ENCODE data around the gene LCN10.
A peak's percentile ranks its signal among the peaks of the same experiment; 100 is the strongest.

LCN10 gene

GRCh38 chr9:136735812-136736480 lies 6.8 kb downstream of the LCN10 start:
- no peak for DNase-seq

DNA sequence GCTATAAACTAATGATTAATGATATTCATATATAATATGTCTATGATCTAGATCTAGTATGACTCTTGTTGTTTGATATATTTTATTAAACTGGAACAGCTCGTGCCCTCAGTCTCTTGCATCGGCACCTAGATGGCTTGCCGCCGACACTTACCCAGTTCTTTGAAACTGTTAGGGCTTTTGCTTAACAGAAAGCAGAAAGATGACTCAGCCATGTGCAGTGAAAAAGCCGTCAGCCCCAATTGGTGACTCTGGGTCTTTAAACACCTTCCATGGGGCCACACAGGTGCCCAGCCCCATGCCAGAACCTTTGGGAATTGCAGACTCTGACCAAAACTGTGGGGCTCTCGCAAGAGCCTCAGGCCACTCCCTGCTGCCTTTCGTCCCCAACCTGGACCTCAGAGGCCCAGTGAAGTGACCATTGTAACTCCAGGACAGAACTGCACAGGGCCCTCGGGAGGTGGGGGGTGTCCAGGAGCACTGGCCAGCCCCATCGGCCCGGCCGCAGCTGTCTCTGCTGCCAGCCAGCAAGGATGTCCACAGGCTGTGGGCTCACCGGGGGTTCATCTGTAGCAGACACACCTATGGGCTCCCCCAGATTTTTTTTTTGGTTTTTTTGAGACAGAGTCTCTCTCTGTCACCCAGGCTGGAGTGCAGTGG lies 7.8 kb downstream of the LCN10 start:
- DNase-seq = no peak

DNA sequence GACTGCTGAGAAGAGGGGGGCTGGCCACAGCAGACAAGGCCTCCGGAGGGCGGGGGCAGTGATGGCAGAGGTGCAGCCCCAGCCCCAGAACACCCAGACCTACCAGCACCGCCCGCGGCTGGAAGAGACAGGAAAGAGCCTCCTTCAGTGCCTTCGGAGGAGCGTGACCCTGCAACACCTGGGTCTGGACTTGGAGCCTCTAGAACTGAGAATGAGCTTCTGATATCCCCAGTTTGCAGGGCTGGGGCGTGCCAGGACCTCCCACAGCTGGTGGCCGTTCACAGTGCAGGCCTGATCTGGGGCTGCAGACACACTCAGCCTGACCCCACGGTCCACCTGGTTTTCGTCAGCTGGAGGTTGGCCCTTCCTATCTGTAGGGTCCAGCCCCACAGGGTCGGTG lies 9.1 kb downstream of the LCN10 start:
- no peak for DNase-seq

DNA sequence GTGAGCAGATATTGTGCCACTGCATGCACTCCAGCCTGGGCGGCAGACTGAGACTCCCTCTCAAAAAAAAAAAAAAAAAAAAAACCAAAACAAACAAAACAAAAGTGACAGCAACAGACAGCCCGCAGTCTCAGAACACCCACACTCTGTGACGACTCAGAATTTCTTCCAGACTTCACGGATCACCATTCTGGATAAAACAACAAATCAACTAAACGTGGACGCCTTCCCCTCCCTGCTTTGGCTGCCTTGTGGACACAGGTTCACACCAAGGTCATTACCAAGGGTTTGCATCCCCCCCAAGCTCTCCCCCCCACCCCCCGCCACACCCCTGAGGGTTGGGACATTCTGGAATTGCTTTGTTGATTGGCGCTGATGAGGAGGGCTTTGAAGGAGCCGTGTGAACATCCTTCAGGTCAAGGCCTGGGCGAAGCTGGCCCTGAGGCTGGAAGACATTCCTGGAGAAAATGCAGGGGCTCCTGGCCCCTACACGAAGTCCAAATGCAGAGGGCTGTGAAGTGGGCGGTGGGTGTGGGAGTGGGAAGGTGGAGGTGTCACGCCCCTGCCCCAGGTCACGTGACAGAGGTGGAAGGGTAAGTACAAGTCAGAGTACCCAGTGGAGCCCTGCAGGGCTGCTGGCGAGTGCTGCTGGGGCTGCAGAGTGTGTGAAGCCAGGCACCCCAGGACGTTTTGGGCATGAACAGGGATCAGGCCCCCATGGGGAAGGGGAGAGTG lies 10.1 kb downstream of the LCN10 start:
- no peak for DNase-seq

DNA sequence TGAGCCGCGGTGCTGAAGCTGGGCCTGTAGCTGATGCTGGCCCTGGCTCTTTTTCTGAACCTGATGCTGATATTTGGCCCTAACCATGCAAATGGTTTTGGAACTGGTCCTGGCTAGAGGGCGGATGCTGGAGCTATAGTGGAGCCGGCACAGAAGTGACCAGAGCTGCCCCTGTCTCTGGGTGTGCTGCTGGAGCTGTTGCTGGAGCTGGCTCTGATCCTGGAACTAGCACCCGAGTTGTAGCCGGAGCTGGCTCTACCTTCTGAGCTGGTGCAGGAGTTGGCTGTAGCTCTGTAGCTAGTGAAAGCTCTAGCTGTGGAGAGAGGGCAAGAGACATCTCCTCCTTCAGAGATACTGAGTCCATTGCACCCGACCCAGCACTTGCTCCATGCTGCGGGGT lies 12.8 kb downstream of the LCN10 start:
- DNase-seq = no peak

DNA sequence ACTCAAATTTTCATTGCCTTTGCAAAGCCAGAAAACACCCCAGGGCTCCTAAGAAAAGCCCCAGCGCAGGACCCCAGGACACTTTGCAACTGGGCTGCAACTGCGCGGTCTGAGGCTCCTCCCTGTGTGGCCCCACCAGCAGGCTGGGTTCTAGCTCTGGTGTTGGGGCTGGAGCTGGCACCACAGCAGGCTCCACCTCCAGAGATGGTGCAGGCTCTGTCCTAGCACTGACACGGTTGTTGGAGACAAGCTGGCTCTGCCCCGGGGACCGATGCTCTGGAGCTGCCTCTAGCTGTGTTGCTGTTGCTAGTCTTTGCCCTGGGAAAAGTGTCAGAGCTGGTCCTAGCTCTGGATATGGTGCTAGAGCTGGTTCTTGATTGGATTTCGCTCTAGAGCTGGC lies 13.6 kb downstream of the LCN10 start:
- no peak for DNase-seq

DNA sequence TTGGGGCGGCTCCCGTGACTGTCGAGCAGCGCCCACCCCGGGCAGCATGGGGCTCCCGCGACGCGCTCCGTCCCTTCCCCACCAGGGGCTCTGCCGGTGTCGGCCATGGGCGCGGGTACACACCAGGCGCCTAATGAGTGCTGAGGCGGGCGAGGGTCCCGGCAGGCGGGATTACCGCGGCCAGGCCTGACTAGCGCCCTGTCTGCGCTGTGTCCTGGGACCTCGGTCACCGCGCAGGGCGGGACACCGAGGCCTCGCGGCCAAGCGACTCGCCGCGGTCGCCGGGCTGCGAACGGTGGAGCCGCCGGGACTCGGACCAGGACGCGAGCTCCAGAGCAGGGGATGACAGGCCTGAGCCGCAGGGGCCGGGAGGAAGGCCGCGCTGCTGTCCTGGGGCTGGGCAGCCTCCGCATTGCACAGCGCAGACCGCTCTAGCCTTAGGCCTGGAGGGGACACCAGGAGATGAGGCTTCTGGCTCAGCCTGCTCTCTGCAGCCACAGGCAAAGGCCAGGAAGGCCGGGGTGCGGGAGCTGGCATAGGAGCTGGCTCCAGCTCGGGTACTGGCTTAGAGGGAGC lies 14.1 kb downstream of the LCN10 start:
- peak; percentile 35 for DNase-seq

DNA sequence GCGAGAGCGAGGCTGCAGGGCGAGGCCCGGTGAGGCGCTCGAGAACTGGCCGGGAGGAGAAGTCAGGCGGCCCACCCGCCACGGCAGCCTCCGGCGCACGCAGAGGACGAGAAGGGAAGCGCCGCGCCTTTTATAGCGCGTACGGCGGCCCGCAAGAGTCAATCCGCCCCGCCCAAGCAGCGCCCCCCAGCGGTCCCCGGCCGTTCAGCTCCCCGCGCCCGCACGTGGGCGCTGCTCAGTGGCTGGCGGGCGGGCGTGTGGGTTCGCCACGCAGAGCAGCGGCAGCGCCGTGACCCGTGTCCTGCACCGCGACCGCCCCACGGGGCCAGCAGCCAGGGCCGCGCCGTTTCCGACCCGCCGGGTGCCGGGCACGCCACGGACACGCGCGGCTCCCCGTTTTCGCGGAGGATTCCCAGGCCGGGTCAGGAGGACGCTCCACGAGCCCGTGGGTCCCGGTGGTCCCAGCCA lies 14.6 kb downstream of the LCN10 start:
- DNase-seq = peak; percentile 92

GRCh38 chr9:136726631-136727191 lies 16.0 kb downstream of the LCN10 start:
- DNase-seq = peak; percentile 39

DNA sequence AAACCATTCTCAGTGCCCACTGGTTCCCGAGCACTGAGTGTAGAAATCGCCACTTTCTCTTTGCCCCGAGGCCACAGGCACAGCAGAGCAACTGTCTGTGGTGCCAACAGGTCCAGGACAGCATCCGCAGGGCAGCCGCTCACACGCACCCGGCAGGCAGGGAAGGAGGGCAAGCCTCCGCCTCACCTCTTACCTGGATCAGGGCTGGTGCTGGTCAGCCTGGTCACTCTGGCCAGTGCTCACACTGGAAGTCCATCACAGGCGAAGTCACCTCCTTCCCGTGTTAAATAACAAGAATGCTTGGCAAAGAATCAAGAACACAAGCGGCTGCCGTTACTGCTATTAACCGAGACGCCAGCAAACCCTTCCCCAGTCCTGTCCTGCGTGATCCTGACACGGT lies 16.6 kb downstream of the LCN10 start:
- DNase-seq = no peak

DNA sequence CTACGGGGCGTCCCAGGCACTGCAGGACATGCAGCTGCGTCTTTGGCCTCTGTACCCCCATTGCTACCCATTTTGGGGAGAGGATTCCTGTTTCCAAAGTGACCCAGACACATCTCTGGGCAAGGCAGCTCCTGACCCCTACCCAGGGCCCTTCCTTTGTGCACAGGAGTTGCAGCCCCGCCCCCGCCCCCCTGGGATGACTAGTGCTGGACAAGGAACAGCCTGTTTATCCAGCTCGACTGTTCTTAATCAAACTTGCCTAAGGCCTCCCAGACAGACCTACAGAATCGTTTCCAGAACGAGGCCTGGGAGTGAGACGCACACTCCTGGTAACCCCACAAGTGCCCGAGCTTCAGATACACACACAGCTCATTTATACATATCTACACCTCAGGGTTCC lies 17.1 kb downstream of the LCN10 start:
- peak; percentile 22 for DNase-seq

GRCh38 chr9:136724772-136725171 lies 18.0 kb downstream of the LCN10 start:
- no peak for DNase-seq

DNA sequence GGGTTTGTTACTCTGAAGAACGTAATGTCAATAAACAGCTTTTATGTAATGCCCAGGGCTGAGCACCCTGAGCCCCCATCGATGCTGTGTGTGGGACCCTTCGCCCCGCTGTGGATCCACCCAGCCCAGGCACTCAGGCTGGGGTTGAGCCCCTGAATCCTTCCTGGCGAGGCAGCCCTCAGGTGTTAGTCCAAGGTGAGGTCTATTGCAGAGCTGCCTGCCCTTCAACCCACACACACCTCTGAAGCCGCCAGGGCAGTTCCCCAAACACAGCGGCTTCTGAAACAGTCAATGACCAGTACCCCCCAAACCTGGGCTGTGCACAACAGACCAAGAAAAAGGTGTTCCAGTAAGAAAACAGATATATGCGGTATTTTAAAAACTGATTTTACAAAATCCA lies 18.8 kb downstream of the LCN10 start:
- no peak for DNase-seq

- no peak for DNase-seq
Measured at GRCh38 chr9:136723362-136723976, 19.3 kb downstream of the LCN10 start.

GRCh38 chr9:136722969-136723356 lies 19.8 kb downstream of the LCN10 start:
- no peak for DNase-seq

DNA sequence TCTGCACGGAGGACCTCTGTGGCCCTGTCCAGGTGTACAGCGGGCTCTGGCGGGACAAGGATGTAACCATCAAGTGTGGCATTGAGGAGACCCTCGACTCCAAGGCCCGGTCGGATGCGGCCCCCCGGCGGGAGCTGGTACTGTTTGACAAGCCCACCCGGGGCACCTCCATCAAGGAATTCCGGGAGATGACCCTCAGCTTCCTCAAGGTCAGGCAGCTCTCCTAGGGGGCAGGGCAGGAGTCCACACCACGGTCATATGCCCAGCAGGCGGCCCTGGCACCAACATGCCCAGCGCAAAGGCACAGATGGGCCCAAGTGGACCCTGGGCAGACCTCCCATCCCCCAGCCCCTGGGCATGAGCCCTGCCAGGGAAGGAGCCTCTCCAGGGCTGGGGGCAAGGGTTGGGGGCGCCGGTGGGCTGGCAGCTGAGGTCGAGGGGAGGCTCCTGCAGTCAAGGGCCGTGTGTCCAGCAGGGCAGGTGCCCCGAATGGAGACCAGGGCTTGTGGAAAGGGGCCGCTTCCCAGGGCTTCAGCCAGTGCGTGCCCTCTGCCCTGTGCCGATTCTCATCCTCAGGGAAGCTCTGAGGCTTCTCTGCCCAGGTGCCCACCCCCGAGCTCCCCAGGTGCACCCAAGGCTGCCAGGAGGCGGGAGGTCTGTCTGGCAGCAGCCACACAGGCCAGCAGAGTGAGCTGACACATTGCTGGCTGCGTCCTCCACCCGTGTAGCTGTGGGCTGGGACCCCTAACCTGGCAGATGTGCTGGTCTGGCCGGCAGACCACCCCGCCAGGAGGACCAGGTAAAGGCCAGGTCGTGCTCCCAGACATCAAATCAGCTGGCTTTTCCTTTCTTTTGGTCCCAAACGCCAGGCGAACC lies 20.4 kb downstream of the LCN10 start:
- no peak for DNase-seq

DNA sequence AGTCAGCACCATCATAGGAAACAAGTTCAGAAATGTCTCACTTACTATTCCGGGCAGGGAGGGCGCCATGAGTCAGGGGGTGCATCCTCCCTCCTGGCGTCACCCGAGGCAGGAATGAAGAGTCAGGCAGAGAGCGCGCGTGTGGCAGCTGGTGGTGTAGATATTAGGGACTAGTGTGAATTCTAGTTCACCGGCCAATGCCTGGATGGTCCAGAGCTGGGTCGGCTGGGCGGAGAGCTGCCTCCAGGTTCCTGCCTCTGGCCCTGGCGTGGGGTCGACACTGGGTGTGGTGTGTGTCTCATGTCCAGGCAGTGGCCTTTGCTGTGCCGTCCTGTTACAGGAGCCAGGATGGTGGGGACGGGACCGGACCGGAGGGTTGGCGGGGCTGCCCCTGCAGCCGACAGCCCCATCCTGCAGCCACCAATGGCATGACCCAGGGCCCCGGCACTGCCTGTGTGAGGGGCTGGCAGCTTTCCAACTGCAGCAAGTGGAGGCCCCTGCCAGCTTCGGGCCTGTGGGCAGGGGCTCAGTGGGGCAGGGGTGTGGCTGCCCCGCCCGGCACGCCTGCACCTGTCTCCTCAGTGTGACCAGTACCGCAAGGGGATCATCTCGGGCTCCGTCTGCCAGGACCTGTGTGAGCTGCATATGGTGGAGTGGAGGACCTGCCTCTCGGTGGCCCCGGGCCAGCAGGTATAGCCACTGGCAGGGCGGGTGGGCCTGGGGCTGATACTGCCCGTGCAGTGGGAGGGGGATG lies 21.2 kb downstream of the LCN10 start:
- DNase-seq = peak; percentile 48

DNA sequence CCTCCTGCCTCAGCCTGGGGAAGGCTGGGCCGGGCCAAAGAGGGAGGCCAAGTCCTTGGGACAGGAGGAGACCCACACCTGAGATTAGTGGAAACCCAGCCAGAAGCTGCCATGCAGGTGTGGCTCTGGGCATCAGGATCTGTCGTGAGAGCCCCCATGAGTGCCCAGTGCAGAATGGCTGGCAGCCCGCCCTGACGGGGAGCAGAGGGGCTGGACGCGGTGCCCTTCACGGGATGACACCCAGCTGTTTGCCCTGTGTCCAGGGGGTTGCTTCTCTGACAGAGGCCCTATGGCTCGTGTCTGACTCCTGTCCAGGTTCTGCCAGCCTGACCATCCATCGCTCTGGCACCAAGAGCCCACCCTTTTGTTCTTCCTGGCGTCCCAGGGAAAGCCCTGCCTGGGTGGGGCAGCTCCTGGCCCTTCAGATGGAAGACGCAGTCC lies 21.8 kb downstream of the LCN10 start:
- no peak for DNase-seq

DNA sequence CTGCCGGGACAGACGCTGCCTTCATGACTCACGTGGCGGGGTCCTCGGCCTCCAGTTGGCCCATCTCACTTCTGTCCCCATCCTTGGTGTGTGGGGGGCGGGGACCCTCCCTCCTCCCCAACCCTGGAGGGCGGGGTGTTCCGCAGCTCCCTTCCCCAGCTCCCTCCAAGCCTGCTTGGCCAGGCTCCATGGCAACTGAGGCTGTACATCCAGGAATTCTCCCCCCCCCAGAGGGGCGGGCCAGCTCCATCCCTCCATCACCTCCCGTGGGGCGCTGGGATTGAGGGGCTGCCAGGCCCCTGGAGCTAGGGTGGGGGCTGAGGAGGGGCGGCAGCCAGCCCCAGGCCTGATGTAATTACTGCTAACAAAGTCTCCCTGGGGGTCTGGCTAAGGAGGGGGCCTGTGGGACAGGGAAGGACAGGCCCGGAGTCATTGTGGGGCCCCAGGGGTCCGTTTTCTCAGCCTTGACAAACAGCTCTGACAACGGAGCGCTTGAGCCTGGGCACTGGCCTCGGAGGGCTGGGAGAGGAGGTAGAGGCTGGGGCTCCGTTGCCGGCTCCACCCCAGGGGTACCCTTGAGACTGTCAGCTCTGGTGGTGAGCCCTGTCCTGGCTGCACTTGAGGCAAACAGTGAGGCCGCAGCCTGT lies 22.4 kb downstream of the LCN10 start:
- peak; percentile 54 for DNase-seq

DNA sequence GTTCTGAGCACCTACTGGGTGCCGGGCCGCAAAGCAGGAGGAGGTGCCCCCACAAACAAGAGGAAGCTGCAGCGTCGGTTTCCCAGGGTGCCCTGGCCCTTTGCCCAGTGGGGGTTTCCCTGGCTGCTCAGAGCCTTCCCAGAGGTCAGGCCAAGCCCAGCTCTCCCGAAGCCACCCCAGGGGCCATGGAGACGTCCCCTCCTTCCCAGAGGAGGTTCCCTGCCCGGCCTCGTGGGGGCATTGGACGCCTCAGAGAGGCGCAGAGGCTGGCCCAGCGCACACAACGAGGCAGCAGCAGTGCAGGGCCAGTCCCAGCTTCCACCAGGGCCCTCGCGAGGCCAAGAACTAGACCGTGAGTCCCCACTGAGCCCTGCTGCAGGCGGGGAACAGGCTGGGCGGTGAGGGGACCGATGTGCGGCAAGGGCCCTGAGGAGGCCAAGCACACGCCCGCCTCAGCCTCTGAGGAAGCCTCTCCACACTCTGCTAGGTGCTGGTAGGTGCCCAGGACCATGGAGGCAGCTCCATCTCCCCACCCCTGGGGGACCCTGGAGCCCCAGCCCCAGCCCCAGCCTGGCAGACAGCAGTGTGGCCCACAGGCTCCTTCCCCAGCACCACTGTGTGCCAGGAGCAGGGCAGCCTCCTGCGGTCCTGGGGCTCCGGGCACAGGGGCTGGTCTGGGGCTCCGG lies 23.4 kb downstream of the LCN10 start:
- no peak for DNase-seq

Measured in fibroblast of skin of scalp (primary cell).